CD14-positive monocyte (primary cell): Measurements from ENCODE around the gene EDDM13. TPM values are rescaled to one million over a fixed set of nuclear protein-coding genes. Genes with fewer than 3 reads are reported as not detected.

ENCODE experiments used
- DNase-seq, 3 donors: peaks; one replicate each; pipeline ENCODE4 v3.0.0-alpha.2; 2011 to 2022
- H2AFZ ChIP-seq: 2 replicates; pipeline ENCODE4 v1.6.0; 2012; ENCODE audit warnings: mild to moderate bottlenecking, low read depth, low read length, inconsistent platforms; ENCODE audit not compliant: insufficient read depth, poor library complexity, severe bottlenecking
- H3K27ac ChIP-seq, 2 donors: 1 replicate in 1 of 2; 2 replicates in 1 of 2; pipeline ENCODE4 v1.5.1; 2012 to 2013; ENCODE audit warnings: low read length in 2 of 2, control low read depth in 1 of 2, inconsistent platforms in 1 of 2, low read depth in 1 of 2, mild to moderate bottlenecking in 1 of 2
- H3K27me3 ChIP-seq, 2 donors: one replicate each; pipeline versions ENCODE4 v1.6.0 to v1.6.1; 2011 to 2013; ENCODE audit warnings: low read length in 2 of 2; ENCODE audit not compliant: control insufficient read depth in 2 of 2, insufficient read depth in 2 of 2
- H3K36me3 ChIP-seq, 2 donors: replicated peaks in 1 of 2; 1 replicate in 1 of 2; 2 replicates in 1 of 2; pipeline versions ENCODE4 v1.5.1 to v1.6.1; 2012 to 2013; ENCODE audit warnings: low read length in 2 of 2, control low read depth in 1 of 2, inconsistent platforms in 1 of 2, mild to moderate bottlenecking in 1 of 2; ENCODE audit not compliant: insufficient read depth in 2 of 2, control insufficient read depth in 1 of 2
- H3K4me1 ChIP-seq, 2 donors: 1 replicate in 1 of 2; 2 replicates in 1 of 2; pipeline versions ENCODE4 v1.5.1 to v1.6.1; 2012 to 2013; ENCODE audit warnings: low read length in 2 of 2, control low read depth in 1 of 2, inconsistent platforms in 1 of 2, mild to moderate bottlenecking in 1 of 2, moderate library complexity in 1 of 2; ENCODE audit not compliant: insufficient read depth in 2 of 2, control insufficient read depth in 1 of 2
- H3K4me2 ChIP-seq: replicated peaks from 2 replicates; pipeline ENCODE3; 2012; ENCODE audit warnings: low read length, moderate library complexity, mild to moderate bottlenecking; ENCODE audit not compliant: poor library complexity, severe bottlenecking; ENCODE audit errors: extremely low read depth
- H3K4me3 ChIP-seq, 3 experiments: fragments of 200-600 bp in 1 of 3; sonication (generic) in 1 of 3; replicated peaks in 1 of 3; 1 replicate in 2 of 3; 2 replicates in 1 of 3; pipeline ENCODE4 v1.5.1; 2011 to 2013; ENCODE audit warnings: low read length in 3 of 3, mild to moderate bottlenecking in 3 of 3, control low read depth in 2 of 3, low read depth in 2 of 3, inconsistent platforms in 1 of 3, moderate library complexity in 1 of 3
- H3K79me2 ChIP-seq: 2 replicates; pipeline ENCODE4 v1.6.0; 2012; ENCODE audit warnings: mild to moderate bottlenecking, control low read depth, inconsistent platforms, low read length, moderate library complexity; ENCODE audit not compliant: insufficient read depth
- H3K9ac ChIP-seq: 2 replicates; pipeline ENCODE4 v1.6.0; 2017; ENCODE audit warnings: low read length, mild to moderate bottlenecking; ENCODE audit not compliant: insufficient read depth, poor library complexity, severe bottlenecking
- H3K9me3 ChIP-seq, 2 donors: replicated peaks in 1 of 2; 1 replicate in 1 of 2; 2 replicates in 1 of 2; pipeline versions ENCODE4 v1.5.1 to v1.6.1; 2012 to 2013; ENCODE audit warnings: low read length in 2 of 2, control low read depth in 1 of 2; ENCODE audit not compliant: control insufficient read depth in 1 of 2, insufficient read depth in 1 of 2
- H4K20me1 ChIP-seq: 2 replicates; pipeline ENCODE4 v1.6.0; 2012; ENCODE audit warnings: mild to moderate bottlenecking, low read length, control low read depth, moderate library complexity; ENCODE audit not compliant: insufficient read depth
- H3K27ac Mint-ChIP-seq, 7 donors: one replicate each; pipeline ENCODE4 v1.8.0; 2020; ENCODE audit warnings: mild to moderate bottlenecking in 7 of 7, mixed read lengths in 7 of 7, moderate library complexity in 6 of 7, inconsistent platforms in 2 of 7
- H3K27me3 Mint-ChIP-seq, 3 donors: one replicate each; pipeline ENCODE4 v1.8.0; 2021 to 2022; ENCODE audit warnings: low read depth in 3 of 3, mild to moderate bottlenecking in 3 of 3, mixed read lengths in 3 of 3, moderate library complexity in 3 of 3, inconsistent platforms in 1 of 3
- H3K36me3 Mint-ChIP-seq, 2 donors: one replicate each; pipeline ENCODE4 v1.8.0; 2020; ENCODE audit warnings: mixed read lengths in 2 of 2, inconsistent platforms in 1 of 2, mild to moderate bottlenecking in 1 of 2
- H3K4me1 Mint-ChIP-seq: one replicate; pipeline ENCODE4 v1.8.0; 2020; ENCODE audit warnings: mild to moderate bottlenecking, mixed read lengths
- H3K4me3 Mint-ChIP-seq, 2 donors: one replicate each; pipeline ENCODE4 v1.8.0; 2020; ENCODE audit warnings: mild to moderate bottlenecking in 2 of 2, mixed read lengths in 2 of 2, moderate library complexity in 1 of 2
- H3K9me3 Mint-ChIP-seq, 7 donors: one replicate each; pipeline ENCODE4 v1.8.0; 2020 to 2022; ENCODE audit warnings: mixed read lengths in 7 of 7, mild to moderate bottlenecking in 6 of 7, moderate library complexity in 6 of 7, inconsistent platforms in 2 of 7
- CTCF ChIP-seq: fragments of 200-600 bp; IDR thresholded peaks from one replicate; pipeline ENCODE4 v1.8.0; 2022; ENCODE audit warnings: antibody characterized with exemption, mild to moderate bottlenecking
- WGBS: methylation state at CpG from one replicate; pipeline ENCODE4 v1.1.5; 2013; ENCODE audit warnings: missing lambda C conversion rate; ENCODE audit not compliant: insufficient coverage; 5-methylcytosine and 5-hydroxymethylcytosine counted together
- intact Hi-C, 2 donors: fragments of 100-400 bp; cut with micrococcal nuclease; formaldehyde crosslinking; loops; one replicate each; pipeline versions ENCODE4 v1.15.0 to v1.15.1; 2023
- polyA plus RNA-seq, 3 donors: library from polyadenylated mRNA; depleted of rRNA in 1 of 3; unstranded in 2 of 3; stranded (reverse) in 1 of 3; fragments of 300-500 nt in 2 of 3; fragments of >200 nt in 1 of 3; fragmentation: Illumina TruSeq in 2 of 3; gene quantifications; 1 replicate in 2 of 3; 2 replicates in 1 of 3; pipeline ENCODE4 v1.2.3, GENCODE V29; 2012 to 2021

EDDM13 gene
- polyA plus RNA-seq, 3 donors = 0.25 to 0.70 (median 0.61) TPM

- WGBS = 100% methylated on average over 2 of the region's 4 CpGs
- Mint-ChIP-seq H3K27me3 (peaks cover 0 to 3% (median 1%) of the 10 kb centered on the region in 3 donors), H3K27ac (peak overlapping the region in 1 of 7 donors; percentile 43)
Observed at GRCh38 chr19:56294549-56294948, 22.0 kb downstream of the EDDM13 start.

More at GRCh38 chr19:56294549-56294948, 22.0 kb downstream of the EDDM13 start:
- Mint-ChIP-seq H3K4me3 (no peak overlapping the region), H3K4me1 (peaks cover 15% of the 10 kb centered on the region), H3K9me3 (peaks cover 0 to 5% (median 0%) of the 10 kb centered on the region in 7 donors), H3K36me3 (peaks cover 62 to 79% of the 10 kb centered on the region in 2 donors)
- Histone ChIP-seq H3K4me2 (no peak overlapping the region), H2AFZ (no peak overlapping the region), H3K27me3 (no peaks in the 10 kb centered on the region), H4K20me1 (no peaks in the 10 kb centered on the region), H3K9ac (no peak overlapping the region), H3K36me3 (peaks cover 26 to 82% of the 10 kb centered on the region in 2 donors), H3K9me3 (no peaks in the 10 kb centered on the region), H3K4me3 (no peak overlapping the region), H3K27ac (no peak overlapping the region), H3K79me2 (peaks cover 4% of the 10 kb centered on the region), H3K4me1 (no peaks in the 10 kb centered on the region)
- intact Hi-C loops = no loop called here
- DNase-seq = no peak
- no peak for TF ChIP-seq CTCF
